ENCODE data around the gene S1PR5.
"Not testable (repeated sequence)": the region's sequence is repeated elsewhere in the genome, so short reads cannot be mapped to it uniquely, and the experiment has no call there.

S1PR5 gene

DNA sequence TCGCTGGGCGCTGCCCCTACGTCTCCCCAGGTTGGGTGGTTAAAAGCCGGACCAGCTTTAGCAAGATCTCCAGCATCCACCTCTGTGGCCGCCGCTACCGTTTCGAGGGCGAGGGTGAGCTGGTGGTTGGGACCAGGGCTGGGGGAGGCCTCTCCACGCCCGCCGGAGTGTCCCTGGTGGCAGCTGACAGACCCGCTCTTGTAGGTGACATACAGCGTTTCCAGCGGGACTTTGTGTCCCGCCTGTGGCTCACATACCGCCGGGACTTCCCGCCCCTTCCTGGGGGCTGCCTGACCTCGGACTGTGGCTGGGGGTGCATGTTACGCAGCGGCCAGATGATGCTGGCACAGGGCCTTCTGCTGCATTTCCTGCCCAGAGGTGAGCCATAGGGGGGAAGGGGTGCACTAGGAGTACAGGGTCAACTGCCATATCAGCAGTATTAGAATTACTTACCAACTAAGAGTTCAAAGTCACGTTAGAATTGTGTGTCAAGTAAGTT is 27.6 kb upstream of the S1PR5 start:
- no peak for DNase-seq (ENCODE audit: low read depth)
- H3K4me3 ChIP-seq (ENCODE audit: low read length): peak overlapping the region; percentile 82
- TF ChIP-seq, protein P1, sequence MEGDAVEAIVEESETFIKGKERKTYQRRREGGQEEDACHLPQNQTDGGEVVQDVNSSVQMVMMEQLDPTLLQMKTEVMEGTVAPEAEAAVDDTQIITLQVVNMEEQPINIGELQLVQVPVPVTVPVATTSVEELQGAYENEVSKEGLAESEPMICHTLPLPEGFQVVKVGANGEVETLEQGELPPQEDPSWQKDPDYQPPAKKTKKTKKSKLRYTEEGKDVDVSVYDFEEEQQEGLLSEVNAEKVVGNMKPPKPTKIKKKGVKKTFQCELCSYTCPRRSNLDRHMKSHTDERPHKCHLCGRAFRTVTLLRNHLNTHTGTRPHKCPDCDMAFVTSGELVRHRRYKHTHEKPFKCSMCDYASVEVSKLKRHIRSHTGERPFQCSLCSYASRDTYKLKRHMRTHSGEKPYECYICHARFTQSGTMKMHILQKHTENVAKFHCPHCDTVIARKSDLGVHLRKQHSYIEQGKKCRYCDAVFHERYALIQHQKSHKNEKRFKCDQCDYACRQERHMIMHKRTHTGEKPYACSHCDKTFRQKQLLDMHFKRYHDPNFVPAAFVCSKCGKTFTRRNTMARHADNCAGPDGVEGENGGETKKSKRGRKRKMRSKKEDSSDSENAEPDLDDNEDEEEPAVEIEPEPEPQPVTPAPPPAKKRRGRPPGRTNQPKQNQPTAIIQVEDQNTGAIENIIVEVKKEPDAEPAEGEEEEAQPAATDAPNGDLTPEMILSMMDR (conservative IDR thresholded peaks at IDR 0.05; ENCODE audit: low read depth, low read length): no peak

DNA sequence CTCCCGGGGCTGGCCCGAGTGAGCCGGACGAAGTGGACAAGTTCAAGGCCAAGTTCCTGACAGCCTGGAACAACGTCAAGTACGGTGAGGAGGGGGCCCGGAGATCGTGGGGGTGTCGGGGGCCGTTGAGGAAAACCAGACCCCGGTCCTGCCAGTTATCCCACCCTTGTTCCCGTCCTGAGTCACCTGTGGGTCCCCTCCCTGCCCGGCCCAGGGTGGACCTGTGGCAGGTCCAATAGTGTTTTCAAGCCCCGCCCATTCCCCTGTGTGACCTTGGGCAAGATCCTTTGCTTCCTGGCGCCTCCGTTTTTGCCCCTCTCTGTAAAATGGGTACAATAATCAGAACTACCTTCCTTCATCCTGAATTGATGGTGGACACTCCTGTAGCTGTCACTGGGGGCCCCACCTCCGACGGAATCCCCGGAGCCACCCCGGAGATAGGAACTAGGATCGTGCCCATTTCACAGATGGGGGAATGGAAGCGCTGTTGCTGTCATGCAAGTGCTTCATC is 27.1 kb upstream of the S1PR5 start:
- TF ChIP-seq, protein P1 (conservative IDR thresholded peaks at IDR 0.05; ENCODE audit: low read depth, low read length): no peak
- DNase-seq (ENCODE audit: low read depth): no peak
- peak overlapping the region; percentile 82 for H3K4me3 ChIP-seq (ENCODE audit: low read length)

- TF ChIP-seq, protein P1 (conservative IDR thresholded peaks at IDR 0.05; ENCODE audit: low read depth, low read length): no peak
- no peak for DNase-seq (ENCODE audit: low read depth)
- peak within 1 kb of the TSS; percentile 82 for H3K4me3 ChIP-seq (ENCODE audit: low read length)
These were observed 26.4 kb upstream of the S1PR5 start, which contains the start of gene ATG4D for GRCh38 chr19:10543420-10544241. ATG4D (plus strand) TSS chr19:10543904; CDS start chr19:10544091, 187 bp downstream.

GRCh38 chr19:10543059-10543419 is 25.8 kb upstream of the S1PR5 start:
- DNase-seq (ENCODE audit: low read depth): no peak
- peak overlapping the region; percentile 82 for H3K4me3 ChIP-seq (ENCODE audit: low read length)
- TF ChIP-seq, protein P1 (conservative IDR thresholded peaks at IDR 0.05; ENCODE audit: low read depth, low read length): no peak

DNA sequence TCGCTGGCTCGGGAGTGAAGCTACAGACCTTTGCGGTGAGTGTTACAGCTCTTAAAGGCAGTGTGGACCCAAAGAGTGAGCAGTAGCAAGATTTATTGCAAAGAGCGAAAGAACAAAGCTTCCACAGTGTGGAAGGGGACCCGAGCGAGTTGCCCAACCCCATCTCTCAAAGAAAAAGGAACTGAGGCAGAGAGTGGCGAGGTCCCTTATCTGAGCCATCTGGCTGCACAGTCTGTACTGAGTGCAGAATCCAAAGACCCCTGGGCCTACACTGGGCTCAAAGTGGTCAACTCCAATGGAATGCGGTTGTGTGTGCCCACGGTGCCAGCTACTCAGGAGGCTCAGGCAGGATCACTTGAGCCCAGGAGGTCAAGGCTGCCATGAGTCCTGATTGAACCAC is 21.8 kb upstream of the S1PR5 start:
- not testable (repeated sequence) for H3K4me3 ChIP-seq (ENCODE audit: low read length)

GRCh38 chr19:10538204-10538983 is 21.1 kb upstream of the S1PR5 start:
- H3K4me3 ChIP-seq (ENCODE audit: low read length): no peak overlapping the region
- DNase-seq (ENCODE audit: low read depth): no peak
- TF ChIP-seq, protein P1 (conservative IDR thresholded peaks at IDR 0.05; ENCODE audit: low read depth, low read length): no peak

More for the DNA sequence above, 21.8 kb upstream of the S1PR5 start:
- not testable (repeated sequence) for DNase-seq (ENCODE audit: low read depth)

- no peak for DNase-seq (ENCODE audit: low read depth)
- TF ChIP-seq, protein P1 (conservative IDR thresholded peaks at IDR 0.05; ENCODE audit: low read depth, low read length): no peak
These were observed 20.4 kb upstream of the S1PR5 start for GRCh38 chr19:10537668-10538067.

More at GRCh38 chr19:10537668-10538067, 20.4 kb upstream of the S1PR5 start:
- no peak overlapping the region for H3K4me3 ChIP-seq (ENCODE audit: low read length)
